Measurements from ENCODE around the gene RERE. TPM values are rescaled to one million over a fixed set of nuclear protein-coding genes. Genes with fewer than 3 reads are reported as not detected.
"Not testable (repeated sequence)": the region's sequence is repeated elsewhere in the genome, so short reads cannot be mapped to it uniquely, and the experiment has no call there.

Gene RERE
- total and polyA plus RNA-seq, 4 donors = 26.8 to 133 (median 82.7) TPM

GRCh38 chr1:8628606-8629005, 188.8 kb downstream of the RERE start:
- no peak overlapping the region for H3K27ac ChIP-seq (ENCODE audit: low read depth in 1 of 2, low read length in 2 of 2)
- peaks cover 0 to 3% of the 10 kb centered on the region in 2 donors for H3K4me1 ChIP-seq (ENCODE audit: control insufficient read depth in 1 of 2, insufficient read depth in 2 of 2, low read length in 2 of 2)
- H3K27me3 ChIP-seq (ENCODE audit: control insufficient read depth in 1 of 2, insufficient read depth in 2 of 2, low read length in 1 of 2) = no peaks in the 10 kb centered on the region
- WGBS, 2 donors = 22 to 33% methylated on average over 2 of the region's 2 CpGs
- ATAC-seq (ENCODE audit: low FRiP score) (no peak), DNase-seq (no peak)
- intact Hi-C loops (cut with DNase I) = no loop called here
- H3K4me3 ChIP-seq (ENCODE audit: low read length in 2 of 2) = no peak overlapping the region
- no peaks in the 10 kb centered on the region for H3K9me3 ChIP-seq (ENCODE audit: control insufficient read depth, low read length)
- H3K36me3 ChIP-seq (ENCODE audit: control insufficient read depth in 1 of 2, insufficient read depth in 2 of 2, low read length in 1 of 2) = no peaks in the 10 kb centered on the region

GRCh38 chr1:8627728-8628127, 189.7 kb downstream of the RERE start:
- DNase-seq (no peak), ATAC-seq (ENCODE audit: low FRiP score) (no peak)
- no peaks in the 10 kb centered on the region for H3K9me3 ChIP-seq (ENCODE audit: control insufficient read depth, low read length)
- H3K27me3 ChIP-seq (ENCODE audit: control insufficient read depth in 1 of 2, insufficient read depth in 2 of 2, low read length in 1 of 2) = no peaks in the 10 kb centered on the region
- WGBS, 2 donors = 81 to 91% methylated on average over 5 of the region's 5 CpGs
- intact Hi-C loops (cut with DNase I) = no loop called here
- no peak overlapping the region for H3K4me3 ChIP-seq (ENCODE audit: low read length in 2 of 2)
- peaks cover 0 to 3% of the 10 kb centered on the region in 2 donors for H3K4me1 ChIP-seq (ENCODE audit: control insufficient read depth in 1 of 2, insufficient read depth in 2 of 2, low read length in 2 of 2)
- H3K27ac ChIP-seq (ENCODE audit: low read depth in 1 of 2, low read length in 2 of 2) = no peak overlapping the region
- H3K36me3 ChIP-seq (ENCODE audit: control insufficient read depth in 1 of 2, insufficient read depth in 2 of 2, low read length in 1 of 2) = no peaks in the 10 kb centered on the region

- no peaks in the 10 kb centered on the region for H3K9me3 ChIP-seq (ENCODE audit: control insufficient read depth, low read length)
- ATAC-seq (ENCODE audit: low FRiP score) (no peak), DNase-seq (no peak)
- H3K27me3 ChIP-seq (ENCODE audit: control insufficient read depth in 1 of 2, insufficient read depth in 2 of 2, low read length in 1 of 2) = no peaks in the 10 kb centered on the region
- intact Hi-C loops (cut with DNase I) = no loop called here
- no peaks in the 10 kb centered on the region for H3K36me3 ChIP-seq (ENCODE audit: control insufficient read depth in 1 of 2, insufficient read depth in 2 of 2, low read length in 1 of 2)
- no peak overlapping the region for H3K4me3 ChIP-seq (ENCODE audit: low read length in 2 of 2)
- peaks cover 0 to 3% of the 10 kb centered on the region in 2 donors for H3K4me1 ChIP-seq (ENCODE audit: control insufficient read depth in 1 of 2, insufficient read depth in 2 of 2, low read length in 2 of 2)
- H3K27ac ChIP-seq (ENCODE audit: low read depth in 1 of 2, low read length in 2 of 2) = no peak overlapping the region
- 60 to 66% methylated on average over 4 of the region's 4 CpGs for WGBS, 2 donors
Observed at GRCh38 chr1:8625981-8626898, 191.2 kb downstream of the RERE start.

- DNase-seq (no peak), ATAC-seq (ENCODE audit: low FRiP score) (no peak)
- no peak overlapping the region for H3K27ac ChIP-seq (ENCODE audit: low read depth in 1 of 2, low read length in 2 of 2)
- H3K9me3 ChIP-seq (ENCODE audit: control insufficient read depth, low read length) = no peaks in the 10 kb centered on the region
- 93 to 95% methylated on average over 2 of the region's 2 CpGs for WGBS, 2 donors
- no peaks in the 10 kb centered on the region for H3K36me3 ChIP-seq (ENCODE audit: control insufficient read depth in 1 of 2, insufficient read depth in 2 of 2, low read length in 1 of 2)
- no peaks in the 10 kb centered on the region for H3K27me3 ChIP-seq (ENCODE audit: control insufficient read depth in 1 of 2, insufficient read depth in 2 of 2, low read length in 1 of 2)
- intact Hi-C loops (cut with DNase I) = no loop called here
- peaks cover 0 to 3% of the 10 kb centered on the region in 2 donors for H3K4me1 ChIP-seq (ENCODE audit: control insufficient read depth in 1 of 2, insufficient read depth in 2 of 2, low read length in 2 of 2)
- H3K4me3 ChIP-seq (ENCODE audit: low read length in 2 of 2) = no peak overlapping the region
Observed at GRCh38 chr1:8625491-8625890, 191.9 kb downstream of the RERE start.

GRCh38 chr1:8623651-8624192, 193.7 kb downstream of the RERE start:
- H3K36me3 ChIP-seq (ENCODE audit: control insufficient read depth in 1 of 2, insufficient read depth in 2 of 2, low read length in 1 of 2); intact Hi-C loops (cut with DNase I); H3K27me3 ChIP-seq (ENCODE audit: control insufficient read depth in 1 of 2, insufficient read depth in 2 of 2, low read length in 1 of 2); H3K4me1 ChIP-seq (ENCODE audit: control insufficient read depth in 1 of 2, insufficient read depth in 2 of 2, low read length in 2 of 2); ATAC-seq (ENCODE audit: low FRiP score); H3K4me3 ChIP-seq (ENCODE audit: low read length in 2 of 2); H3K9me3 ChIP-seq (ENCODE audit: control insufficient read depth, low read length); DNase-seq; H3K27ac ChIP-seq (ENCODE audit: low read depth in 1 of 2, low read length in 2 of 2): not testable (repeated sequence)
- 90 to 91% methylated on average over 7 of the region's 7 CpGs for WGBS, 2 donors

GRCh38 chr1:8621785-8622348, 195.6 kb downstream of the RERE start:
- H3K9me3 ChIP-seq (ENCODE audit: control insufficient read depth, low read length); DNase-seq; intact Hi-C loops (cut with DNase I); H3K4me1 ChIP-seq (ENCODE audit: control insufficient read depth in 1 of 2, insufficient read depth in 2 of 2, low read length in 2 of 2); H3K27ac ChIP-seq (ENCODE audit: low read depth in 1 of 2, low read length in 2 of 2); H3K27me3 ChIP-seq (ENCODE audit: control insufficient read depth in 1 of 2, insufficient read depth in 2 of 2, low read length in 1 of 2); ATAC-seq (ENCODE audit: low FRiP score); H3K4me3 ChIP-seq (ENCODE audit: low read length in 2 of 2); H3K36me3 ChIP-seq (ENCODE audit: control insufficient read depth in 1 of 2, insufficient read depth in 2 of 2, low read length in 1 of 2): not testable (repeated sequence)
- WGBS, 2 donors = 90 to 93% methylated on average over 2 of the region's 2 CpGs

GRCh38 chr1:8621034-8621582, 196.3 kb downstream of the RERE start:
- WGBS, 2 donors = 85 to 93% methylated on average over 9 of the region's 9 CpGs
- intact Hi-C loops (cut with DNase I); H3K27ac ChIP-seq (ENCODE audit: low read depth in 1 of 2, low read length in 2 of 2); ATAC-seq (ENCODE audit: low FRiP score); H3K27me3 ChIP-seq (ENCODE audit: control insufficient read depth in 1 of 2, insufficient read depth in 2 of 2, low read length in 1 of 2); H3K9me3 ChIP-seq (ENCODE audit: control insufficient read depth, low read length); DNase-seq; H3K4me3 ChIP-seq (ENCODE audit: low read length in 2 of 2); H3K4me1 ChIP-seq (ENCODE audit: control insufficient read depth in 1 of 2, insufficient read depth in 2 of 2, low read length in 2 of 2); H3K36me3 ChIP-seq (ENCODE audit: control insufficient read depth in 1 of 2, insufficient read depth in 2 of 2, low read length in 1 of 2): not testable (repeated sequence)

- ATAC-seq (ENCODE audit: low FRiP score); intact Hi-C loops (cut with DNase I); H3K36me3 ChIP-seq (ENCODE audit: control insufficient read depth in 1 of 2, insufficient read depth in 2 of 2, low read length in 1 of 2); DNase-seq; H3K4me3 ChIP-seq (ENCODE audit: low read length in 2 of 2); H3K9me3 ChIP-seq (ENCODE audit: control insufficient read depth, low read length); H3K27ac ChIP-seq (ENCODE audit: low read depth in 1 of 2, low read length in 2 of 2); H3K27me3 ChIP-seq (ENCODE audit: control insufficient read depth in 1 of 2, insufficient read depth in 2 of 2, low read length in 1 of 2); H3K4me1 ChIP-seq (ENCODE audit: control insufficient read depth in 1 of 2, insufficient read depth in 2 of 2, low read length in 2 of 2): not testable (repeated sequence)
- WGBS, 2 donors = 89 to 90% methylated on average over 2 of the region's 2 CpGs
Observed at GRCh38 chr1:8619917-8620502, 197.4 kb downstream of the RERE start.
